Hepatocyte (in vitro differentiated cells): ENCODE results near the gene SNPH. TPM values are rescaled to one million over a fixed set of nuclear protein-coding genes. Genes with fewer than 3 reads are reported as not detected.

Source experiments
- DNase-seq: peaks from one replicate; pipeline ENCODE4 v3.0.0-alpha.2; 2016; ENCODE audit warnings: low spot score
- H2AFZ ChIP-seq: fragments of 200-600 bp; sonication (generic); 2 replicates; pipeline ENCODE4 v1.6.0; 2016; ENCODE audit warnings: antibody characterized with exemption, mild to moderate bottlenecking
- H3K27ac ChIP-seq: fragments of 200-600 bp; sonication (generic); 2 replicates; pipeline ENCODE4 v1.5.1; 2016; ENCODE audit warnings: mild to moderate bottlenecking
- H3K27me3 ChIP-seq: fragments of 200-600 bp; sonication (generic); 2 replicates; pipeline ENCODE4 v1.6.1; 2016
- H3K36me3 ChIP-seq: fragments of 200-600 bp; sonication (generic); replicated peaks from 2 replicates; pipeline ENCODE4 v1.5.1; 2016; ENCODE audit warnings: low read depth; ENCODE audit not compliant: insufficient read depth
- H3K4me1 ChIP-seq: fragments of 200-600 bp; sonication (generic); 2 replicates; pipeline ENCODE4 v1.5.1; 2016; ENCODE audit warnings: mild to moderate bottlenecking, moderate library complexity; ENCODE audit not compliant: insufficient read depth
- H3K4me2 ChIP-seq: fragments of 200-600 bp; sonication (generic); 2 replicates; pipeline ENCODE4 v1.6.0; 2016
- H3K4me3 ChIP-seq: fragments of 200-600 bp; sonication (generic); 2 replicates; pipeline ENCODE4 v1.5.1; 2016; ENCODE audit warnings: mild to moderate bottlenecking
- H3K79me2 ChIP-seq: fragments of 200-600 bp; sonication (generic); 2 replicates; pipeline ENCODE4 v1.6.0; 2017; ENCODE audit warnings: mild to moderate bottlenecking
- H3K9me2 ChIP-seq: fragments of 200-600 bp; sonication (generic); replicated peaks from 2 replicates; pipeline ENCODE4 v1.6.0; 2017; ENCODE audit warnings: mild to moderate bottlenecking; ENCODE audit not compliant: insufficient read depth
- H3K9me3 ChIP-seq: fragments of 200-600 bp; sonication (generic); 2 replicates; pipeline ENCODE4 v1.5.1; 2016; ENCODE audit warnings: low read depth, mild to moderate bottlenecking
- H4K20me1 ChIP-seq: fragments of 200-600 bp; sonication (generic); 2 replicates; pipeline ENCODE4 v1.6.0; 2016; ENCODE audit warnings: mild to moderate bottlenecking; ENCODE audit not compliant: insufficient read depth, poor library complexity, severe bottlenecking
- CTCF ChIP-seq: fragments of 200-600 bp; sonication (generic); IDR thresholded peaks from 2 replicates; pipeline ENCODE4 v1.5.1; 2016; ENCODE audit warnings: antibody characterized with exemption, mild to moderate bottlenecking; ENCODE audit not compliant: poor library complexity
- EZH2 ChIP-seq: fragments of 200-600 bp; sonication (generic); IDR thresholded peaks from 2 replicates; pipeline ENCODE4 v1.6.1; 2016; ENCODE audit warnings: antibody characterized with exemption, mild to moderate bottlenecking, borderline replicate concordance
- EZH2phosphoT487 ChIP-seq: fragments of 200-600 bp; sonication (generic); IDR thresholded peaks from one replicate; pipeline ENCODE4 v1.6.1; 2018; ENCODE audit warnings: antibody characterized with exemption, mild to moderate bottlenecking, low read depth, moderate library complexity; ENCODE audit not compliant: unreplicated experiment, severe bottlenecking
- WGBS: methylation state at CpG from one replicate; pipeline ENCODE4 v1.1.6; 2016; ENCODE audit warnings: low lambda C conversion rate; ENCODE audit errors: missing lambda C conversion rate; 5-methylcytosine and 5-hydroxymethylcytosine counted together
- polyA plus RNA-seq: library from polyadenylated mRNA; unstranded; fragments of >200 nt; fragmentation: Nextera tagmentation; extraction: Ambion mirVana; gene quantifications from 2 replicates; pipeline ENCODE4 v1.2.1, GENCODE V29; 2016
- total RNA-seq: library from RNA; depleted of rRNA; stranded (reverse); fragments of >200 nt; gene quantifications from 2 replicates; pipeline ENCODE4 v1.2.3, GENCODE V29; 2014

The SNPH gene
- total and polyA plus RNA-seq, 2 experiments from 2014 or later: 2.3 to 3.7 TPM

- 96% methylated on average over 3 of the region's 3 CpGs for WGBS
- Histone ChIP-seq H3K9me3 (no peaks in the 10 kb centered on the region), H2AFZ (no peak overlapping the region), H4K20me1 (no peaks in the 10 kb centered on the region), H3K4me2 (no peak overlapping the region), H3K79me2 (no peaks in the 10 kb centered on the region), H3K27ac (no peak overlapping the region), H3K4me1 (peaks cover 7% of the 10 kb centered on the region), H3K36me3 (no peaks in the 10 kb centered on the region), H3K4me3 (no peak overlapping the region), H3K9me2 (no peaks in the 10 kb centered on the region), H3K27me3 (no peaks in the 10 kb centered on the region)
- no peak for DNase-seq
- no peak for TF ChIP-seq EZH2phosphoT487
- no peak for TF ChIP-seq CTCF
- TF ChIP-seq EZH2: no peak
Measured at GRCh38 chr20:1267809-1268374, 1.8 kb downstream of the SNPH start.

DNA sequence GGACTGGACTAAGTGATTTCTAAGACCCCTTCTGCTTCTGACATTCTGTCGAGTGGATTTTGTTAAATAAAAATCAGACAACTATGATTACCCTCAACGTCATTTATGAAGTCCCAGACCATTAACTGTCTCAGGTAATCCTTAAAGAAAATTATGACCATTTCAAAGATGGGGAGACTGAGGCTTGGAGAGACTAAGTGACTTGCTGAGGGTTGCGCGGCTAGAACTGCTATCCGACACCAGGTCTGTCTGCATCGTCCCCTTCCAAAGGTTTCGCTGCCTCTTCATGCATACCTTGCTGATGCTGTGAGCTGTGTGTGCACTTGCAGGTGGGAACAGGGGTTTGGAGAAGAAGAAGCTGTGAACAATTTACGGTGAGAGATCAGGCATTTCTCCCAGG, 3.1 kb downstream of the SNPH start:
- Histone ChIP-seq H3K9me3 (no peaks in the 10 kb centered on the region), H3K79me2 (no peaks in the 10 kb centered on the region), H3K9me2 (no peaks in the 10 kb centered on the region), H3K27ac (no peak overlapping the region), H3K4me2 (no peak overlapping the region), H3K27me3 (no peaks in the 10 kb centered on the region), H3K4me1 (peaks cover 7% of the 10 kb centered on the region), H2AFZ (no peak overlapping the region), H3K36me3 (no peaks in the 10 kb centered on the region), H3K4me3 (no peak overlapping the region), H4K20me1 (no peaks in the 10 kb centered on the region)
- 93% methylated on average over 8 of the region's 8 CpGs for WGBS
- no peak for TF ChIP-seq EZH2phosphoT487
- TF ChIP-seq CTCF: no peak
- no peak for TF ChIP-seq EZH2
- no peak for DNase-seq

GRCh38 chr20:1269850-1270249, 3.8 kb downstream of the SNPH start:
- Histone ChIP-seq H3K79me2 (no peaks in the 10 kb centered on the region), H3K9me2 (no peaks in the 10 kb centered on the region), H3K27ac (no peak overlapping the region), H3K27me3 (no peaks in the 10 kb centered on the region), H3K4me3 (no peak overlapping the region), H3K9me3 (no peaks in the 10 kb centered on the region), H4K20me1 (no peaks in the 10 kb centered on the region), H3K36me3 (no peaks in the 10 kb centered on the region), H3K4me2 (no peak overlapping the region), H3K4me1 (peaks cover 7% of the 10 kb centered on the region), H2AFZ (no peak overlapping the region)
- 100% methylated on average over 3 of the region's 3 CpGs for WGBS
- no peak for DNase-seq
- TF ChIP-seq EZH2phosphoT487 (no peak), EZH2 (no peak), CTCF (no peak)
